Measurements from ENCODE around the gene UBR3. TPM values are rescaled to one million over a fixed set of nuclear protein-coding genes. Genes with fewer than 3 reads are reported as not detected.

The UBR3 gene
- total RNA-seq, 1 experiment from 2014 or later = 21.9 TPM

DNA sequence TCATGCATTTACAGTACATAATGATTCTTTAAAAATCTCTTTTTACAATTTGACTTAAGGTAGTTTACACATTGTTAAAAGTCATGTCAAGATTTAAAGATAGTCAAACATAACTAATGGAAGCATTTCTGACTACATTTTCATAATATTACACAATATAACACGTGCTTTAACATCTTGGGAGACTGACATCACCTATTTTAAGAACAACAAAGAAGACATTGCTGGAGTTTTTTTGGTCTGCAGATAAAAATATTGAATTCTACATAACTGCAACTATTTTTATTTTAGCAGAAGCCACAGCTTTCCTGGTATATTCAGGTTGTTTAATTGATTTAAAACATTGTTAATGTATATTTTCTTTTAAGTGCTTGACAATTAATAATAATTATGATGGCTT, 65.7 kb downstream of the UBR3 start:
- no peak overlapping the region for H3K9ac ChIP-seq (ENCODE audit: extremely low read depth, insufficient read length, low read length)
- H2BK20ac ChIP-seq (ENCODE audit: low read depth, low read length, poor library complexity, severe bottlenecking) = no peak overlapping the region

More for the DNA sequence above, 65.7 kb downstream of the UBR3 start:
- Histone ChIP-seq H3K18ac (ENCODE audit: insufficient read length, low read depth, low read length) (no peak overlapping the region), H3K79me1 (ENCODE audit: insufficient read depth, low read depth, low read length, poor library complexity, severe bottlenecking) (no peaks in the 10 kb centered on the region), H2AK5ac (ENCODE audit: insufficient read length, low read length) (no peak overlapping the region), H3K79me2 (ENCODE audit: insufficient read depth, low read length) (no peaks in the 10 kb centered on the region), H2BK15ac (ENCODE audit: low read depth, low read length) (no peak overlapping the region), H3K4me2 (ENCODE audit: insufficient read depth, insufficient read length, low read length) (no peak overlapping the region), H3K23ac (ENCODE audit: insufficient read length, low read depth, low read length) (no peak overlapping the region), H2BK120ac (ENCODE audit: low read depth, low read length, poor library complexity, severe bottlenecking) (no peak overlapping the region), H4K8ac (replicated peaks; ENCODE audit: insufficient read length, low read depth, low read length) (no peak overlapping the region), H3K4me1 (ENCODE audit: insufficient read depth, low read length) (no peaks in the 10 kb centered on the region), H3K9me3 (ENCODE audit: control insufficient read depth, low read depth, low read length) (no peaks in the 10 kb centered on the region), H3K4ac (ENCODE audit: low read depth, low read length) (no peak overlapping the region), H3K27me3 (ENCODE audit: insufficient read depth, low read length) (no peaks in the 10 kb centered on the region), H4K91ac (ENCODE audit: insufficient read length, low read depth, low read length) (no peak overlapping the region), H2BK5ac (ENCODE audit: insufficient read length, low read length) (no peak overlapping the region), H3T11ph (ENCODE audit: low read length) (no peak overlapping the region), H4K20me1 (ENCODE audit: control insufficient read depth, insufficient read depth, insufficient read length) (no peaks in the 10 kb centered on the region), H3K23me2 (ENCODE audit: insufficient read length, low read depth, low read length, poor library complexity, severe bottlenecking) (no peaks in the 10 kb centered on the region), H4K5ac (ENCODE audit: insufficient read length, low read depth, low read length) (no peak overlapping the region), H3K27ac (ENCODE audit: insufficient read length, low read depth, low read length) (no peak overlapping the region), H3K56ac (ENCODE audit: insufficient read length, low read depth, low read length) (no peak overlapping the region), H2AFZ (ENCODE audit: low read length) (no peak overlapping the region), H3K14ac (ENCODE audit: insufficient read depth, low read length) (no peak overlapping the region), H2BK12ac (ENCODE audit: insufficient read length, low read depth, low read length) (no peak overlapping the region)
- Mint-ChIP-seq H3K27me3 (ENCODE audit: low read depth) (no peaks in the 10 kb centered on the region), H3K4me1 (peaks cover 4 to 6% of the 10 kb centered on the region in 2 experiments; a peak in 3 of 4 replicates), H3K27ac (no peak overlapping the region), H3K9me3 (no peaks in the 10 kb centered on the region), H3K4me3 (no peak overlapping the region), H3K36me3 (ENCODE audit: insufficient read depth in 1 of 3, low read depth in 3 of 3) (peaks cover 0 to 8% (median 0%) of the 10 kb centered on the region in 3 experiments; a peak in 2 of 7 replicates)
- no CpG with 5 or more reads among the region's 1 CpG for WGBS (ENCODE audit: extremely low coverage, insufficient read length, low lambda C conversion rate)
- DNase-seq = no peak
- TF ChIP-seq, protein P1, sequence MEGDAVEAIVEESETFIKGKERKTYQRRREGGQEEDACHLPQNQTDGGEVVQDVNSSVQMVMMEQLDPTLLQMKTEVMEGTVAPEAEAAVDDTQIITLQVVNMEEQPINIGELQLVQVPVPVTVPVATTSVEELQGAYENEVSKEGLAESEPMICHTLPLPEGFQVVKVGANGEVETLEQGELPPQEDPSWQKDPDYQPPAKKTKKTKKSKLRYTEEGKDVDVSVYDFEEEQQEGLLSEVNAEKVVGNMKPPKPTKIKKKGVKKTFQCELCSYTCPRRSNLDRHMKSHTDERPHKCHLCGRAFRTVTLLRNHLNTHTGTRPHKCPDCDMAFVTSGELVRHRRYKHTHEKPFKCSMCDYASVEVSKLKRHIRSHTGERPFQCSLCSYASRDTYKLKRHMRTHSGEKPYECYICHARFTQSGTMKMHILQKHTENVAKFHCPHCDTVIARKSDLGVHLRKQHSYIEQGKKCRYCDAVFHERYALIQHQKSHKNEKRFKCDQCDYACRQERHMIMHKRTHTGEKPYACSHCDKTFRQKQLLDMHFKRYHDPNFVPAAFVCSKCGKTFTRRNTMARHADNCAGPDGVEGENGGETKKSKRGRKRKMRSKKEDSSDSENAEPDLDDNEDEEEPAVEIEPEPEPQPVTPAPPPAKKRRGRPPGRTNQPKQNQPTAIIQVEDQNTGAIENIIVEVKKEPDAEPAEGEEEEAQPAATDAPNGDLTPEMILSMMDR (conservative IDR thresholded peaks at IDR 0.05) = no peak

Data from H9 (cell line).